SJSA1 (cell line): ENCODE results near the gene KRTAP22-1. TPM values are rescaled to one million over a fixed set of nuclear protein-coding genes. Genes with fewer than 3 reads are reported as not detected.

Experiments
- DNase-seq, 2 experiments: peaks; one replicate each; pipeline ENCODE4 v3.0.0-alpha.2; 2015 to 2020; ENCODE audit warnings: low spot score in 2 of 2, low read depth in 1 of 2
- H3K27ac ChIP-seq: fragments of 250-450 bp; sonication (Bioruptor Pico); 2 replicates; pipeline ENCODE4 v1.5.1; 2020; ENCODE audit warnings: mild to moderate bottlenecking, moderate library complexity
- H3K27me3 ChIP-seq: fragments of 250-450 bp; sonication (Bioruptor Pico); replicated peaks from 2 replicates; pipeline ENCODE4 v1.5.1; 2020; ENCODE audit warnings: mild to moderate bottlenecking, moderate library complexity
- H3K36me3 ChIP-seq: fragments of 250-450 bp; sonication (Bioruptor Pico); 2 replicates; pipeline ENCODE4 v1.5.1; 2020; ENCODE audit warnings: mild to moderate bottlenecking
- H3K4me1 ChIP-seq: fragments of 250-450 bp; sonication (Bioruptor Pico); replicated peaks from 2 replicates; pipeline ENCODE4 v1.6.1; 2021; ENCODE audit warnings: mild to moderate bottlenecking
- H3K4me3 ChIP-seq: fragments of 250-450 bp; sonication (Bioruptor Pico); 2 replicates; pipeline ENCODE4 v1.5.1; 2020; ENCODE audit warnings: mild to moderate bottlenecking
- H3K9me3 ChIP-seq: fragments of 250-450 bp; sonication (Bioruptor Pico); replicated peaks from 2 replicates; pipeline ENCODE4 v1.5.1; 2020; ENCODE audit warnings: mild to moderate bottlenecking
- total RNA-seq: library from RNA; depleted of rRNA; stranded (reverse); fragments of >200 nt; shearing (Covaris generic); gene quantifications from 2 replicates; pipeline ENCODE4 v1.2.3, GENCODE V29; 2014; rRNA removed

The KRTAP22-1 gene
- not detected in 2 replicates for total RNA-seq

- H3K36me3 ChIP-seq = no peaks in the 10 kb centered on the region
- no peaks in the 10 kb centered on the region for H3K27me3 ChIP-seq
- H3K4me3 ChIP-seq = no peak within 1 kb of the TSS
- no peak for DNase-seq
- H3K9me3 ChIP-seq = no peaks in the 10 kb centered on the region
- no peak within 1 kb of the TSS for H3K27ac ChIP-seq
- no peaks in the 10 kb centered on the region for H3K4me1 ChIP-seq
Observed at GRCh38 chr21:30600787-30601186, at the start of gene KRTAP22-1. KRTAP22-1 (plus strand) TSS chr21:30601087.

GRCh38 chr21:30552782-30553181, 48.1 kb upstream of the KRTAP22-1 start:
- no peaks in the 10 kb centered on the region for H3K27me3 ChIP-seq
- H3K36me3 ChIP-seq = no peaks in the 10 kb centered on the region
- H3K4me3 ChIP-seq = no peak overlapping the region
- H3K4me1 ChIP-seq = no peaks in the 10 kb centered on the region
- DNase-seq = no peak
- no peaks in the 10 kb centered on the region for H3K9me3 ChIP-seq
- no peak overlapping the region for H3K27ac ChIP-seq

DNA sequence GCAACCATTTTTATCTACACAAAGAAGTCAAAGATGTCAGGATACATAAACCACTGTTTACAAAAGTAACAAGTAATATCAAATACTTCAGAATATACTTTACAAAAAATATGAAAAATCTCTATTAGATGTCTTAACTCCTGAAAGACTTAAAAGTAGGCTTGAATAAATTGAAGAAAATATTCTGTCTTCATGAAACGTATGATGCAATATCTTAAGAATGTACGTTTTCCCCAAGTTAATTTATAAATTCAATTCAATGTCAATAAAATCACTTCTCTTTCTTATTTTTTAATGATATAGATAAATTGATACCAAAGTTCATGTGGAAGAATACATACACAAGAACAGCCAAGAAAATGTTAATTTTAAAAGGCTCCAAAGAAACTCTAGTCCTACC, 45.8 kb upstream of the KRTAP22-1 start:
- Histone ChIP-seq H3K9me3 (no peaks in the 10 kb centered on the region), H3K4me3 (no peak overlapping the region), H3K4me1 (no peaks in the 10 kb centered on the region), H3K27ac (no peak overlapping the region), H3K27me3 (no peaks in the 10 kb centered on the region), H3K36me3 (no peaks in the 10 kb centered on the region)
- no peak for DNase-seq

- no peaks in the 10 kb centered on the region for H3K4me1 ChIP-seq
- H3K27ac ChIP-seq = no peak within 1 kb of the TSS
- H3K4me3 ChIP-seq = no peak within 1 kb of the TSS
- no peaks in the 10 kb centered on the region for H3K36me3 ChIP-seq
- H3K9me3 ChIP-seq = no peaks in the 10 kb centered on the region
- H3K27me3 ChIP-seq = no peaks in the 10 kb centered on the region
- no peak for DNase-seq
Observed at GRCh38 chr21:30561264-30561895, 39.5 kb upstream of the KRTAP22-1 start, which contains the start of gene KRTAP19-7. KRTAP19-7 (minus strand) TSS chr21:30561314; CDS start chr21:30561289, 25 bp downstream.

DNA sequence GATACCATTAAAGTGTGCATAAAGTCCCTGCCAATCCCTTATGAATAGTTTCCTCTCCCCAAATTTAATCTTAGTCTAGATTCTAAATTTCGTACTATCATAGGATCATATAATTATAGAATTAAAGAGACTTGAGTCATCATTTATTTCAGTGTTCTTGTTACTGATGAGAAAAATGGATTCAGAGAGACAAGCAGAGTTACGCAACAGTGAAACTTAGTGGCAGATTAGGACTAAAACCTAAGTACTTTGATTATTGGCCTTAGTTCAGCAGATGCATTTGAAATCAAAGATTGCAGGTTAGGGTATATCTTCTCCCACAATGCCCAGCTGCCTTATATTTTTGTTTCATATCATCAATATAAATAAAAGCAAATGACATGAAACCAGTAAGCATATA, 38.9 kb upstream of the KRTAP22-1 start:
- Histone ChIP-seq H3K9me3 (no peaks in the 10 kb centered on the region), H3K4me1 (no peaks in the 10 kb centered on the region), H3K4me3 (no peak overlapping the region), H3K27me3 (no peaks in the 10 kb centered on the region), H3K27ac (no peak overlapping the region), H3K36me3 (no peaks in the 10 kb centered on the region)
- no peak for DNase-seq

- H3K9me3 ChIP-seq = no peaks in the 10 kb centered on the region
- H3K4me1 ChIP-seq = no peaks in the 10 kb centered on the region
- H3K27ac ChIP-seq = no peak overlapping the region
- no peaks in the 10 kb centered on the region for H3K27me3 ChIP-seq
- no peaks in the 10 kb centered on the region for H3K36me3 ChIP-seq
- no peak overlapping the region for H3K4me3 ChIP-seq
- DNase-seq = no peak
Observed at GRCh38 chr21:30563072-30563471, 37.8 kb upstream of the KRTAP22-1 start.

GRCh38 chr21:30563630-30564029, 37.3 kb upstream of the KRTAP22-1 start:
- no peak overlapping the region for H3K27ac ChIP-seq
- DNase-seq = no peak

GRCh38 chr21:30567617-30568016, 33.3 kb upstream of the KRTAP22-1 start:
- Histone ChIP-seq H3K27ac (no peak overlapping the region), H3K27me3 (no peaks in the 10 kb centered on the region), H3K9me3 (no peaks in the 10 kb centered on the region), H3K4me1 (no peaks in the 10 kb centered on the region), H3K36me3 (no peaks in the 10 kb centered on the region), H3K4me3 (no peak overlapping the region)
- no peak for DNase-seq

More at GRCh38 chr21:30563630-30564029, 37.3 kb upstream of the KRTAP22-1 start:
- H3K4me3 ChIP-seq = no peak overlapping the region
- no peaks in the 10 kb centered on the region for H3K27me3 ChIP-seq
- H3K4me1 ChIP-seq = no peaks in the 10 kb centered on the region
- H3K9me3 ChIP-seq = no peaks in the 10 kb centered on the region
- H3K36me3 ChIP-seq = no peaks in the 10 kb centered on the region

GRCh38 chr21:30577766-30578165, 23.1 kb upstream of the KRTAP22-1 start:
- no peak for DNase-seq
- Histone ChIP-seq H3K36me3 (no peaks in the 10 kb centered on the region), H3K27me3 (no peaks in the 10 kb centered on the region), H3K4me1 (no peaks in the 10 kb centered on the region), H3K27ac (no peak overlapping the region), H3K9me3 (no peaks in the 10 kb centered on the region), H3K4me3 (no peak overlapping the region)

DNA sequence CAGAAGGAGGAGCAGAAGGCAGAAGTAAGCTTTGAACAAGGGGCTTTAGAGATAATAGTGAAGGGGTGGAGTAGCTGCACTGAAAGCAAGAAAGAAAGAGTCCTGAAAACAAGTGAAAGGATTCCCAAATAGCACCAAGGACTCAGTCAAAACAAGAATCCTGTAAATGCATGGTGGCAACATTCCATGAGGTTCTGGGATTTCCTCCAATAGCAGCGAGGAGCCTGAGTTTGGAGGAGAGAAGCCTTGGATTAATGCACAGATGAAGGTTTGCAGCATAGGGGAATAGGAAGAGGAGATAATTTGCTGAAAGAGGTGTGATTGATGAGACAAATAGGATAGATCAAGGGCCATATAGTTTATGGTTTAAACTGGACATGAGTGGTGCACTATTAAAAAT, 21.5 kb upstream of the KRTAP22-1 start:
- H3K27me3 ChIP-seq = no peaks in the 10 kb centered on the region
- no peaks in the 10 kb centered on the region for H3K36me3 ChIP-seq
- H3K4me1 ChIP-seq = no peaks in the 10 kb centered on the region
- H3K9me3 ChIP-seq = no peaks in the 10 kb centered on the region
- DNase-seq = no peak
- H3K27ac ChIP-seq = no peak overlapping the region
- H3K4me3 ChIP-seq = no peak overlapping the region

DNA sequence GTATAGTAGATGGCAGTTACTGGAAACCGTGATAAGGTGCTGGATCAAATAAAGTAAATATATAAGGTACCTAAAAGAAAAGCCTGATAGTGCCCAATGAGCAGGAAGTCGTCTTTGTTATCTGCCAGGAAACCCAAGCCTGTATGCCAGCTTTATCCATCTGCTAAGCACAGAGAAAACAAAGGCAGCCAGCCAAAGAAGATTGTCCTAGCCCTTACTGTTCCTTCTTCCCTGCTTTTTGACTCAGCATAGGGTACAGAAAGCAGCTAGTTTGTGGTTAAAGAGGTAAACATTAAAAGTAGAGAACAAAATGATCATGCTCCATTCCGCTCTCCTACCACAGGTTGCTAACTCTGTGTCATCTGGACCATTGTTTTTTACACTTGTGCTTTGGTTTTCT, 20.8 kb upstream of the KRTAP22-1 start:
- Histone ChIP-seq H3K9me3 (no peaks in the 10 kb centered on the region), H3K4me3 (no peak overlapping the region), H3K36me3 (no peaks in the 10 kb centered on the region), H3K27me3 (no peaks in the 10 kb centered on the region), H3K4me1 (no peaks in the 10 kb centered on the region), H3K27ac (no peak overlapping the region)
- no peak for DNase-seq

DNA sequence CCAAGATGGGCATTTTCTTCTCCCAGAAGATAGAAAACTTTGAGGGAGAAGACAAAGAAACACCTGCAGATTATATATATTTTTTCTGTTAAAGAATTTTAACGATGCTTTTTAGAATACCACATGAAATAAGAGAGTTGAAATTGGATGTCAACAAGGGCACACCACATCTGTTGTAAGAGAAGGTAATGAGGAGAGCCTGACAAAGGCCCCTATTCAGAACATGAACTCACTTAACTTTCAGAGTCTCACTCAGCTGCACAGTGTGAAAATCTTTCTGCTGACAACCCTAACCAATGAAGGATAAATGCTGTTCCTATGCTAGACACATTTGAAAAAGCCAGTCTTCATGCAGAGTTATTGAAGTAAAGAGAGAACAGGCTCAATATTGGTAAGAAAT, 18.0 kb upstream of the KRTAP22-1 start:
- Histone ChIP-seq H3K4me1 (no peaks in the 10 kb centered on the region), H3K4me3 (no peak overlapping the region), H3K27ac (no peak overlapping the region), H3K9me3 (no peaks in the 10 kb centered on the region), H3K36me3 (no peaks in the 10 kb centered on the region), H3K27me3 (no peaks in the 10 kb centered on the region)
- no peak for DNase-seq

DNA sequence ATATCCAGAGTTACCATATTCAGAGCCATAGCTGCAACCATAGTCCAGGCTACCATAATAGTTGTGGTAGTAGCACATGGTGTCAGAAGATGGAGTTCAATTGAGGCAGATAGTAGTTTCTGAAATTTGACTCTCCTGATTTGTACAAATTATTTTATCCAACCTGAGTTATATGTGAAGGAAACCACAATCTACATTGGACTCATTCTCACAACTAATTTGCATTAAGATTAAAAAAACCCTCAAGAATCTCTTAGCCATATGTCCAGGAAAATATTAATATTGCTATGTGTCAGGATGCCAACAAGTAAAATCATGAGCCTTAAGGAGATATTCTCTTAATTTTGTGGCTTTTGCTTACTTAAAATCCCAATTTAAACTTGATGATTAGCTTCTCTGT, 10.6 kb upstream of the KRTAP22-1 start, which contains the start of gene KRTAP22-2:
TSS of gene KRTAP22-2 (minus strand) at position 101 of the 400 bp plus-strand sequence.
- no peaks in the 10 kb centered on the region for H3K36me3 ChIP-seq
- H3K4me3 ChIP-seq = no peak within 1 kb of the TSS
- H3K4me1 ChIP-seq = no peaks in the 10 kb centered on the region
- no peaks in the 10 kb centered on the region for H3K27me3 ChIP-seq
- H3K27ac ChIP-seq = no peak within 1 kb of the TSS
- H3K9me3 ChIP-seq = no peaks in the 10 kb centered on the region
- no peak for DNase-seq

DNA sequence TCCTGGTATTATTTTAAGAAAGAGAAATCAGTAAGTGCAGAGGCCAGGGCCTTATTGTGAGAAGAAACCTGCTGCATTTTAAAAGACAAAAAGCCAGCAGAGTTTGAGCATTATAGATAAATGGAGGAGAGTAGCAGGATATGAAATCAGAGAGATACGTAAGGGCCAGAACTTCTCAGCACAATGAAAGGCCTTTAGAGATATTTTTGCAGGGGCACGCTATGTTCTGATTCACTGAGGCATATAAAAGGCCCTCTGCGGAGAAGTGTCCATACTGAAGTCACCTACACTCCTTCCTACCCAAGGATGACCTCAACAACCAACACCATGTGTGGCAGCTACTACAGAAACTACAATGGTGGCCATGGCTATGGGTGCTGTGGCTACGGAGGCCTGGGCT, 8.7 kb upstream of the KRTAP22-1 start, which contains the start of gene KRTAP6-3:
TSS of gene KRTAP6-3 (plus strand) at position 301 of the 400 bp plus-strand sequence. CDS start at position 307, 6 bp downstream.
- DNase-seq = no peak
- Histone ChIP-seq H3K4me1 (no peaks in the 10 kb centered on the region), H3K36me3 (no peaks in the 10 kb centered on the region), H3K4me3 (no peak within 1 kb of the TSS), H3K9me3 (no peaks in the 10 kb centered on the region), H3K27me3 (no peaks in the 10 kb centered on the region), H3K27ac (no peak within 1 kb of the TSS)

- Histone ChIP-seq H3K9me3 (no peaks in the 10 kb centered on the region), H3K4me1 (no peaks in the 10 kb centered on the region), H3K27ac (no peak within 1 kb of the TSS), H3K4me3 (no peak within 1 kb of the TSS), H3K27me3 (no peaks in the 10 kb centered on the region), H3K36me3 (no peaks in the 10 kb centered on the region)
- DNase-seq = no peak
Observed at GRCh38 chr21:30598802-30599201, 2.1 kb upstream of the KRTAP22-1 start, which contains the start of gene KRTAP6-2. KRTAP6-2 (minus strand) TSS chr21:30598902; CDS start chr21:30598874, 28 bp downstream.
